ENCODE measurements around the gene PRR3. TPM values are rescaled to one million over a fixed set of nuclear protein-coding genes. Genes with fewer than 3 reads are reported as not detected.

The PRR3 gene
- total RNA-seq, 2 donors from 2014 or later, result 3.9 to 7.2 TPM

GRCh38 chr6:30564114-30564513 is 7.0 kb downstream of the PRR3 start:
- H3K27me3 ChIP-seq, result no peaks in the 10 kb centered on the region
- no peaks in the 10 kb centered on the region for H3K4me1 ChIP-seq
- no peaks in the 10 kb centered on the region for H3K9me3 ChIP-seq
- intact Hi-C loops (cut with DNase I), result no loop called here
- no peak overlapping the region for H3K4me3 ChIP-seq
- H3K9ac ChIP-seq (ENCODE audit: low read depth in 2 of 2, low read length in 2 of 2), result no peak overlapping the region
- no peak overlapping the region for H3K27ac ChIP-seq
- TF ChIP-seq CTCF (IDR thresholded peaks at IDR 0.05), result no peak
- DNase-seq, result no peak
- no peaks in the 10 kb centered on the region for H3K36me3 ChIP-seq

GRCh38 chr6:30565772-30566171 is 8.7 kb downstream of the PRR3 start:
- no peak overlapping the region for H3K9ac ChIP-seq (ENCODE audit: low read depth in 2 of 2, low read length in 2 of 2)
- no peak for DNase-seq
- no peak for TF ChIP-seq CTCF (IDR thresholded peaks at IDR 0.05)
- intact Hi-C loops (cut with DNase I), result no loop called here
- H3K4me1 ChIP-seq, result peaks cover 8% of the 10 kb centered on the region
- no peak overlapping the region for H3K27ac ChIP-seq
- no peaks in the 10 kb centered on the region for H3K27me3 ChIP-seq
- H3K36me3 ChIP-seq, result no peaks in the 10 kb centered on the region
- H3K4me3 ChIP-seq, result no peak overlapping the region
- no peaks in the 10 kb centered on the region for H3K9me3 ChIP-seq

DNA sequence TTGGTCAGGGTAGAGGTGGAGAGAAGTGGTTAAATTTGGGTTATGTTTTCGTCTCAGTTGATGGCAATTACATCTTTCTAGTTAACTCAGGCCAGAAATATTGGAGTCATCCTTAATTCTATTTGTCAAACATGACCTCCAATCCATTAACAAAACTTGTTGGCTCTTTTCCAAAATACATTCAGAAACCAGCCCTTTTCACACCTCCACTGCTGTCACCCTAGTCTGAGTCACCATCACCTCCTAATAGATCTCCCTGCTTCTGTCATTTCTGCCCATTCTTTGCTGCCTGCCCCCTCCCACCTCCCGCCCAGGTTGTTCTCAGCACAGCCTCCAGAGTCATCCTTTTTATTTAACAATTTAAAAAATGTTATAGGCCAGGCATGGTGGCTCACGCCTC is 11.2 kb downstream of the PRR3 start:
- DNase-seq, result no peak
- intact Hi-C loops (cut with DNase I), result no loop called here
- Histone ChIP-seq H3K9me3 (no peaks in the 10 kb centered on the region), H3K27me3 (no peaks in the 10 kb centered on the region), H3K4me3 (no peak overlapping the region), H3K27ac (no peak overlapping the region), H3K9ac (ENCODE audit: low read depth in 2 of 2, low read length in 2 of 2) (no peak overlapping the region), H3K36me3 (no peaks in the 10 kb centered on the region), H3K4me1 (peaks cover 21% of the 10 kb centered on the region)
- no peak for TF ChIP-seq CTCF (IDR thresholded peaks at IDR 0.05)

GRCh38 chr6:30570263-30570662 is 13.2 kb downstream of the PRR3 start:
- no peak for DNase-seq
- H3K9ac ChIP-seq (ENCODE audit: low read depth in 2 of 2, low read length in 2 of 2), result peak overlapping the region; percentile 67 to 92
- H3K9me3 ChIP-seq, result no peaks in the 10 kb centered on the region
- no peak for TF ChIP-seq CTCF (IDR thresholded peaks at IDR 0.05)
- H3K27ac ChIP-seq, result no peak overlapping the region
- no peaks in the 10 kb centered on the region for H3K27me3 ChIP-seq
- no peaks in the 10 kb centered on the region for H3K36me3 ChIP-seq
- peak overlapping the region; percentile 73 for H3K4me3 ChIP-seq
- intact Hi-C loops (cut with DNase I), result no loop called here
- H3K4me1 ChIP-seq, result peaks cover 21% of the 10 kb centered on the region

- no peaks in the 10 kb centered on the region for H3K27me3 ChIP-seq
- no peaks in the 10 kb centered on the region for H3K9me3 ChIP-seq
- intact Hi-C loops (cut with DNase I), result no loop called here
- peak overlapping the region; percentile 67 to 92 for H3K9ac ChIP-seq (ENCODE audit: low read depth in 2 of 2, low read length in 2 of 2)
- no peak for DNase-seq
- no peaks in the 10 kb centered on the region for H3K36me3 ChIP-seq
- no peak for TF ChIP-seq CTCF (IDR thresholded peaks at IDR 0.05)
- peaks cover 21% of the 10 kb centered on the region for H3K4me1 ChIP-seq
- peak overlapping the region; percentile 73 for H3K4me3 ChIP-seq
- peak overlapping the region; percentile 92 for H3K27ac ChIP-seq
Measured at GRCh38 chr6:30570740-30571074, 13.6 kb downstream of the PRR3 start.

All from colonic mucosa (tissue), 4 donors.